Skin of body (tissue), 3 donors: ENCODE measurements around the gene TEX264. TPM values are rescaled to one million over a fixed set of nuclear protein-coding genes. Genes with fewer than 3 reads are reported as not detected.

Experiments
- DNase-seq: peaks from one replicate; lab custom pipeline; 2025; lab: John Stamatoyannopoulos, UW
- small RNA-seq: library from RNA; depleted of rRNA; stranded (forward); fragments of <200 nt; gene quantifications from one replicate; pipeline ENCODE3, GENCODE V24; 2014; ENCODE audit warnings: low replicate concordance
- total RNA-seq: library from RNA; depleted of rRNA; stranded (reverse); fragments of >200 nt; gene quantifications from one replicate; pipeline ENCODE4 v1.2.3, GENCODE V29; 2014

Gene TEX264
- total RNA-seq, 1 donor from 2014 or later = 19.5 TPM

GRCh38 chr3:51748327-51748726, 77.3 kb downstream of the TEX264 start:
- no peak for DNase-seq

- no peak for DNase-seq
Observed at GRCh38 chr3:51750878-51751277, 79.8 kb downstream of the TEX264 start.

DNA sequence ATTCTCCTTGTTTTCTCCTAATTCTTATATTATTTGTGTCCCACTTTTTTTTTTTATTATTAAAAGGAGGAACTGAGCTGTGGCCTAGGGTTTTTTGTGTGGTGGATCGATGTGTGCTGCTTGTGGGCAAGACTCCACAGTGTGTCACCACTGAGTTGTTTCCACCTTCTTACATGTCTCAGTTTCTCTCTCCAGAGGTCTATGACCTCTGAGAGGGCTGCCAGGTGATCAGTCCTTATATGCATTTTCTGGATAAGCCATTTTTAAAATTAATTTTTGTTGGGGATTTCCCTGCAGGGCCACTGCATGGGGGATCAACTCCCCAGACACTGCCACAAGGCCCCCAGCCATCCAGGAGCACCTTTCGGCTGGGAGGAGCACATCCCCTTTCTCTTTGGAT, 80.2 kb downstream of the TEX264 start:
- DNase-seq = no peak

Small RNAs within 50 kb of the gene (small RNA-seq; reads per million reads assigned to genes)
- gene RNA5SP132 = 27.3 reads per million, percentile 94 among the genes with 10 or more reads in this experiment

Other genes starting within 250 kb of the TEX264 start
- 17.1 TPM for gene DCAF1, start 171.2 kb upstream of the TEX264 start, total RNA-seq
- 18.7 TPM for gene RAD54L2, start 132.5 kb upstream of the TEX264 start, total RNA-seq
- gene GRM2, start 35.8 kb downstream of the TEX264 start, total RNA-seq = 0.10 TPM
- gene IQCF6, start 108.0 kb downstream of the TEX264 start, total RNA-seq = not detected
- not detected for gene IQCF2, start 190.4 kb downstream of the TEX264 start, total RNA-seq
- gene IQCF5, start 204.3 kb downstream of the TEX264 start, total RNA-seq = not detected
- gene IQCF1, start 232.1 kb downstream of the TEX264 start, total RNA-seq = not detected